Fibroblast of lung (primary cell): Measurements from ENCODE around the gene SLC25A36. TPM values are rescaled to one million over a fixed set of nuclear protein-coding genes. Genes with fewer than 3 reads are reported as not detected.
A peak's percentile ranks its signal among the peaks of the same experiment; 100 is the strongest.
"Not testable (repeated sequence)": the region's sequence is repeated elsewhere in the genome, so short reads cannot be mapped to it uniquely, and the experiment has no call there.

ENCODE experiments used
- DNase-seq, 2 donors: peaks; one replicate each; pipeline versions ENCODE4 v3.0.0 to v3.0.0-alpha.2; 2010; ENCODE audit warnings: low read depth in 2 of 2
- H2AFZ ChIP-seq: 2 replicates; pipeline ENCODE4 v1.5.1; 2012; ENCODE audit warnings: low read length, control low read depth, inconsistent platforms
- H3K27ac ChIP-seq: 2 replicates; pipeline ENCODE4 v1.5.1; 2011; ENCODE audit warnings: low read length, control low read depth; ENCODE audit not compliant: insufficient read depth
- H3K27me3 ChIP-seq: 2 replicates; pipeline ENCODE4 v1.5.1; 2011; ENCODE audit warnings: mild to moderate bottlenecking, low read length; ENCODE audit not compliant: control insufficient read depth, insufficient read depth
- H3K36me3 ChIP-seq: 2 replicates; pipeline ENCODE4 v1.5.1; 2011; ENCODE audit warnings: low read length; ENCODE audit not compliant: control insufficient read depth, insufficient read depth
- H3K4me1 ChIP-seq: 2 replicates; pipeline ENCODE4 v1.5.1; 2011; ENCODE audit warnings: low read length; ENCODE audit not compliant: control insufficient read depth, insufficient read depth; ENCODE audit errors: extremely low read depth
- H3K4me2 ChIP-seq: 2 replicates; pipeline ENCODE4 v1.5.1; 2011; ENCODE audit warnings: low read length, control low read depth; ENCODE audit not compliant: insufficient read depth; ENCODE audit errors: extremely low read depth
- H3K4me3 ChIP-seq, 4 experiments: fragments of 200-600 bp in 1 of 4; sonication (generic) in 1 of 4; replicated peaks in 1 of 4; 2 replicates each; pipeline ENCODE4 v1.5.1; 2011 to 2016; ENCODE audit warnings: low read length in 4 of 4, low read depth in 3 of 4, mild to moderate bottlenecking in 3 of 4, control low read depth in 2 of 4, inconsistent platforms in 1 of 4, mixed read lengths in 1 of 4; ENCODE audit not compliant: insufficient read depth in 1 of 4; ENCODE audit errors: control extremely low read depth in 1 of 4
- H3K79me2 ChIP-seq: 2 replicates; pipeline ENCODE4 v1.5.1; 2012; ENCODE audit warnings: mild to moderate bottlenecking, low read length, inconsistent platforms; ENCODE audit not compliant: control insufficient read depth, insufficient read depth
- H3K9ac ChIP-seq: 2 replicates; pipeline ENCODE4 v1.5.1; 2011; ENCODE audit warnings: mild to moderate bottlenecking, low read length, control low read depth; ENCODE audit not compliant: insufficient read depth
- H3K9me3 ChIP-seq: 2 replicates; pipeline ENCODE4 v1.5.1; 2012; ENCODE audit warnings: low read depth, low read length; ENCODE audit not compliant: control insufficient read depth, insufficient read depth
- H4K20me1 ChIP-seq: 2 replicates; pipeline ENCODE4 v1.5.1; 2011; ENCODE audit warnings: low read length; ENCODE audit not compliant: control insufficient read depth, insufficient read depth; ENCODE audit errors: extremely low read depth
- EZH2 ChIP-seq: IDR thresholded peaks from 2 replicates; pipeline ENCODE4 v1.5.1; 2012; ENCODE audit warnings: low read length, control low read depth, mild to moderate bottlenecking; ENCODE audit errors: missing control alignments
- polyA plus RNA-seq, 2 donors: library from polyadenylated mRNA; depleted of rRNA in 1 of 2; stranded (reverse) in 1 of 2; unstranded in 1 of 2; fragments of >200 nt; gene quantifications; 2 replicates each; pipeline ENCODE4 v1.2.1, GENCODE V29; 2011 to 2012; ENCODE audit warnings: missing spikeins in 1 of 2
- total RNA-seq: library from RNA; depleted of rRNA; stranded (reverse); fragments of >200 nt; gene quantifications from 2 replicates; pipeline ENCODE4 v1.2.1, GENCODE V29; 2014
- TF ChIP-seq, protein P1 (sequence below), 2 donors: IDR thresholded peaks in 1 of 2; conservative IDR thresholded peaks in 1 of 2; 1 replicate in 1 of 2; 2 replicates in 1 of 2; pipeline ENCODE4 v1.5.1; 2011 to 2012; ENCODE audit warnings: low read length in 2 of 2, control low read depth in 1 of 2, inconsistent platforms in 1 of 2, low read depth in 1 of 2, mild to moderate bottlenecking in 1 of 2

SLC25A36 gene
- total and polyA plus RNA-seq, 2 donors (not counting 1 experiment from before 2014, with no cell fraction given), result 53.6 to 78.6 TPM

GRCh38 chr3:141012571-141012970, 70.9 kb downstream of the SLC25A36 start:
- H3K9ac ChIP-seq, result no peak overlapping the region
- H4K20me1 ChIP-seq, result no peaks in the 10 kb centered on the region
- H3K4me2 ChIP-seq, result no peak overlapping the region
- no peak for TF ChIP-seq EZH2
- TF ChIP-seq, protein P1, sequence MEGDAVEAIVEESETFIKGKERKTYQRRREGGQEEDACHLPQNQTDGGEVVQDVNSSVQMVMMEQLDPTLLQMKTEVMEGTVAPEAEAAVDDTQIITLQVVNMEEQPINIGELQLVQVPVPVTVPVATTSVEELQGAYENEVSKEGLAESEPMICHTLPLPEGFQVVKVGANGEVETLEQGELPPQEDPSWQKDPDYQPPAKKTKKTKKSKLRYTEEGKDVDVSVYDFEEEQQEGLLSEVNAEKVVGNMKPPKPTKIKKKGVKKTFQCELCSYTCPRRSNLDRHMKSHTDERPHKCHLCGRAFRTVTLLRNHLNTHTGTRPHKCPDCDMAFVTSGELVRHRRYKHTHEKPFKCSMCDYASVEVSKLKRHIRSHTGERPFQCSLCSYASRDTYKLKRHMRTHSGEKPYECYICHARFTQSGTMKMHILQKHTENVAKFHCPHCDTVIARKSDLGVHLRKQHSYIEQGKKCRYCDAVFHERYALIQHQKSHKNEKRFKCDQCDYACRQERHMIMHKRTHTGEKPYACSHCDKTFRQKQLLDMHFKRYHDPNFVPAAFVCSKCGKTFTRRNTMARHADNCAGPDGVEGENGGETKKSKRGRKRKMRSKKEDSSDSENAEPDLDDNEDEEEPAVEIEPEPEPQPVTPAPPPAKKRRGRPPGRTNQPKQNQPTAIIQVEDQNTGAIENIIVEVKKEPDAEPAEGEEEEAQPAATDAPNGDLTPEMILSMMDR (conservative IDR thresholded peaks at IDR 0.05 in 1 of 2, IDR thresholded peaks at IDR 0.05 in 1 of 2; ENCODE audit: low read depth in 1 of 2, low read length in 2 of 2), result no peak
- no peak overlapping the region for H3K4me3 ChIP-seq
- no peaks in the 10 kb centered on the region for H3K27me3 ChIP-seq
- H3K9me3 ChIP-seq, result no peaks in the 10 kb centered on the region
- no peak overlapping the region for H2AFZ ChIP-seq
- H3K4me1 ChIP-seq, result no peaks in the 10 kb centered on the region
- DNase-seq, result no peak
- H3K27ac ChIP-seq, result no peak overlapping the region
- no peaks in the 10 kb centered on the region for H3K36me3 ChIP-seq
- H3K79me2 ChIP-seq, result no peaks in the 10 kb centered on the region

GRCh38 chr3:141015481-141015880, 73.8 kb downstream of the SLC25A36 start:
- Histone ChIP-seq H3K36me3 (no peaks in the 10 kb centered on the region), H3K4me1 (no peaks in the 10 kb centered on the region), H3K79me2 (no peaks in the 10 kb centered on the region), H2AFZ (no peak overlapping the region), H3K4me2 (no peak overlapping the region), H3K9ac (no peak overlapping the region), H3K27me3 (no peaks in the 10 kb centered on the region), H3K27ac (no peak overlapping the region), H4K20me1 (no peaks in the 10 kb centered on the region), H3K4me3 (no peak overlapping the region), H3K9me3 (no peaks in the 10 kb centered on the region)
- TF ChIP-seq, protein P1 (conservative IDR thresholded peaks at IDR 0.05 in 1 of 2, IDR thresholded peaks at IDR 0.05 in 1 of 2; ENCODE audit: low read depth in 1 of 2, low read length in 2 of 2), result no peak
- no peak for TF ChIP-seq EZH2
- DNase-seq, result peak in 1 of 2 donors; percentile 33

DNA sequence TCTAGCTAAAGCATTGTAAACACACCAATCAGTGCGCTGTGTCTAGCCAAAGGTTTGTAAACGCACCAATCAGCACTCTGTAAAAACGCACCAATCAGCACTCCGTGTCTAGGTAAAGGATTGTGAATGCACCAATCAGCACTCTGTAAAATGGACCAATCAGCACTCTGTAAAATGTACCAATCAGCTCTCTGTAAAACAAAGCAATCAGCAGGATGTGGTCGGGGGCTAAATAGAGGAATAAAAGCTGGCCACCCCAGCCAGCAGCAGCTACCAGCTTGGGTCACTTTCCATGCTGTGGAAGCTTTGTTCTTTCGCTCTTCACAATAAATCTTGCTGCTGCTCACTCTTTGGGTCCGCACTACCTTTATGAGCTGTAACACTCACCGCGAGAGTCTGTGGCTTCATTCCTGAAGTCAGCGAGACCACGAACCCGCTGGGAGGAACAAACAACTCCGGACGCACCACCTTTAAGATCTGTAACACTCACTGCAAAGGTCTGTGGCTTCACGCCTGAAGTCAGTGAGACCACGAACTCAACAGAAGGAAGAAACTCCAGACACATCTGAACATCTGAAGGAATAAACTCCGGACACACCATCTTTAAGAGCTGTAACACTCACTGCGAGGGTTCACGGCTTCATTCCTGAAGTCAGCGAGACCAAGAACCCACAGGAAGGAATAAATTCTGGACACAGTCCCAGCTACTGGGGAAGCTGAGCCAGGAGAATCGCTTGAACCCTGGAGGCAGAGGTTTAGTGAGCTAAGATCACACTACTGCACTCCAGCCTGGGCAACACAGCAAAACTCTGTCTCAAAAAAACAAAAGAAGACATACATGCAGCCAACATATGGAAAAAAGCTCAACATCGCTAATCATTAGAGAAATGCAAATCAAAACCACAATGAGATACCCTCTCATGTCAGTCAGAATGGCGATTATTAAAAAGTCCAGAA, 76.0 kb downstream of the SLC25A36 start:
- not testable (repeated sequence) for DNase-seq, H4K20me1 ChIP-seq, H3K9me3 ChIP-seq, H2AFZ ChIP-seq, H3K79me2 ChIP-seq, H3K9ac ChIP-seq, H3K36me3 ChIP-seq, H3K4me1 ChIP-seq, H3K4me2 ChIP-seq, H3K27ac ChIP-seq, H3K27me3 ChIP-seq, H3K4me3 ChIP-seq
